Chondrocyte (in vitro differentiated cells): ENCODE measurements around the gene CAMK1G. TPM values are rescaled to one million over a fixed set of nuclear protein-coding genes. Genes with fewer than 3 reads are reported as not detected.

Experiments used
- DNase-seq: peaks from one replicate; pipeline ENCODE4 v3.0.0; 2021; ENCODE audit warnings: mixed read lengths, low spot score
- H3K27ac Mint-ChIP-seq: one replicate; pipeline ENCODE4 v1.8.0; 2021; ENCODE audit warnings: mild to moderate bottlenecking, moderate library complexity, mixed read lengths; ENCODE audit not compliant: unreplicated experiment
- H3K27me3 Mint-ChIP-seq: 2 replicates; pipeline ENCODE4 v1.8.0; 2021; ENCODE audit warnings: low read depth, mixed read lengths
- H3K36me3 Mint-ChIP-seq: 2 replicates; pipeline ENCODE4 v1.8.0; 2021; ENCODE audit warnings: low read depth, mixed read lengths
- H3K4me1 Mint-ChIP-seq: 2 replicates; pipeline ENCODE4 v1.8.0; 2021; ENCODE audit warnings: low read depth, mild to moderate bottlenecking, mixed read lengths
- H3K4me3 Mint-ChIP-seq: one replicate; pipeline ENCODE4 v1.8.0; 2021; ENCODE audit warnings: mild to moderate bottlenecking, moderate library complexity, mixed read lengths; ENCODE audit not compliant: unreplicated experiment
- H3K9me3 Mint-ChIP-seq: 2 replicates; pipeline ENCODE4 v1.8.0; 2021; ENCODE audit warnings: low read depth, mixed read lengths
- total RNA-seq: library from RNA; stranded (reverse); gene quantifications from 3 replicates; pipeline ENCODE4 v1.2.1, GENCODE V29; 2021
- TF ChIP-seq, protein P1 (sequence below): fragments of 200-600 bp; sonication (generic); IDR thresholded peaks from 2 replicates; pipeline ENCODE4 v1.5.0; 2021; ENCODE audit warnings: antibody characterized with exemption, mild to moderate bottlenecking, moderate library complexity

The CAMK1G gene
- total RNA-seq, 1 donor from 2014 or later = not detected

GRCh38 chr1:209630383-209631225, 47.1 kb downstream of the CAMK1G start:
- H3K4me1 Mint-ChIP-seq = peaks cover 12% of the 10 kb centered on the region
- H3K27ac Mint-ChIP-seq = no peak overlapping the region
- H3K27me3 Mint-ChIP-seq = peaks cover 2% of the 10 kb centered on the region
- no peaks in the 10 kb centered on the region for H3K9me3 Mint-ChIP-seq
- no peak for DNase-seq
- no peaks in the 10 kb centered on the region for H3K36me3 Mint-ChIP-seq
- H3K4me3 Mint-ChIP-seq = no peak overlapping the region
- TF ChIP-seq, protein P1, sequence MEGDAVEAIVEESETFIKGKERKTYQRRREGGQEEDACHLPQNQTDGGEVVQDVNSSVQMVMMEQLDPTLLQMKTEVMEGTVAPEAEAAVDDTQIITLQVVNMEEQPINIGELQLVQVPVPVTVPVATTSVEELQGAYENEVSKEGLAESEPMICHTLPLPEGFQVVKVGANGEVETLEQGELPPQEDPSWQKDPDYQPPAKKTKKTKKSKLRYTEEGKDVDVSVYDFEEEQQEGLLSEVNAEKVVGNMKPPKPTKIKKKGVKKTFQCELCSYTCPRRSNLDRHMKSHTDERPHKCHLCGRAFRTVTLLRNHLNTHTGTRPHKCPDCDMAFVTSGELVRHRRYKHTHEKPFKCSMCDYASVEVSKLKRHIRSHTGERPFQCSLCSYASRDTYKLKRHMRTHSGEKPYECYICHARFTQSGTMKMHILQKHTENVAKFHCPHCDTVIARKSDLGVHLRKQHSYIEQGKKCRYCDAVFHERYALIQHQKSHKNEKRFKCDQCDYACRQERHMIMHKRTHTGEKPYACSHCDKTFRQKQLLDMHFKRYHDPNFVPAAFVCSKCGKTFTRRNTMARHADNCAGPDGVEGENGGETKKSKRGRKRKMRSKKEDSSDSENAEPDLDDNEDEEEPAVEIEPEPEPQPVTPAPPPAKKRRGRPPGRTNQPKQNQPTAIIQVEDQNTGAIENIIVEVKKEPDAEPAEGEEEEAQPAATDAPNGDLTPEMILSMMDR = no peak

- no peak for DNase-seq
- Mint-ChIP-seq H3K27ac (no peak overlapping the region), H3K36me3 (peaks cover 2% of the 10 kb centered on the region), H3K27me3 (peaks cover 5% of the 10 kb centered on the region), H3K4me3 (no peak overlapping the region), H3K9me3 (no peaks in the 10 kb centered on the region), H3K4me1 (no peaks in the 10 kb centered on the region)
- TF ChIP-seq, protein P1 = no peak
Measured at GRCh38 chr1:209633335-209633997, 50.0 kb downstream of the CAMK1G start.

GRCh38 chr1:209634005-209634737, 50.7 kb downstream of the CAMK1G start:
- Mint-ChIP-seq H3K9me3 (no peaks in the 10 kb centered on the region), H3K36me3 (peaks cover 2% of the 10 kb centered on the region), H3K27me3 (peaks cover 5% of the 10 kb centered on the region), H3K4me3 (no peak overlapping the region), H3K4me1 (no peaks in the 10 kb centered on the region), H3K27ac (no peak overlapping the region)
- DNase-seq = no peak
- TF ChIP-seq, protein P1 = no peak

DNA sequence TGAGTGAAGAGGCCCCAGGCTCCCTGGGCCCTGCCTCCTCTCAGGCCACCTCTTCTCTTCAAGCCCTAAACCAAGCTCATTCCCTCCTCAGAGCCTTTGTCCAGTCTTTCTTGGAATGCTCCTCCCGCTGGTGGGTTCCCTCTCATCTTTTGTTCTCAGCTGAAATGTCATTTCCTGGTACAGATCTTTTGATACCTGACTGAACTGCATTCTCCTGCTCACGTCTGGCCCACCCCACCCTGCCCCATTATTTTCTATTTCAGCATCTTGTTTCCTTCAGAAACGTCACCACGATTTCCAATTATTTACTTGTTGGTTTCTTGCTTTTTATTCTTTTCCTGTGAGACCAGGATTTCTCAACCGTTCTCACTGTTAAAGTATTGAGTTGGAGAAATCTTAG, 52.3 kb downstream of the CAMK1G start:
- Mint-ChIP-seq H3K27me3 (peaks cover 5% of the 10 kb centered on the region), H3K9me3 (no peaks in the 10 kb centered on the region), H3K4me1 (no peaks in the 10 kb centered on the region), H3K4me3 (no peak overlapping the region), H3K27ac (no peak overlapping the region), H3K36me3 (peaks cover 2% of the 10 kb centered on the region)
- no peak for DNase-seq
- TF ChIP-seq, protein P1 = no peak

- Mint-ChIP-seq H3K36me3 (no peaks in the 10 kb centered on the region), H3K4me1 (peaks cover 22% of the 10 kb centered on the region), H3K9me3 (no peaks in the 10 kb centered on the region), H3K27ac (peak overlapping the region; percentile 76), H3K27me3 (peaks cover 3% of the 10 kb centered on the region), H3K4me3 (no peak overlapping the region)
- no peak for DNase-seq
- TF ChIP-seq, protein P1 = no peak
Measured at GRCh38 chr1:209641832-209642172, 58.3 kb downstream of the CAMK1G start.
